ENCODE results near the gene A3GALT2.

GRCh38 chr1:33337441-33337840 lies 16.5 kb upstream of the A3GALT2 start:
- TF ChIP-seq CTCF (IDR thresholded peaks at IDR 0.05) (no peak), POLR2AphosphoS5 (IDR thresholded peaks at IDR 0.05) (no peak), POLR2A (IDR thresholded peaks at IDR 0.05) (no peak), EP300 (IDR thresholded peaks at IDR 0.05) (no peak)

All from stomach (tissue), 4 donors.